Measurements from ENCODE around the gene SLC22A31.
"Not testable (repeated sequence)": the region's sequence is repeated elsewhere in the genome, so short reads cannot be mapped to it uniquely, and the experiment has no call there.

SLC22A31 gene

DNA sequence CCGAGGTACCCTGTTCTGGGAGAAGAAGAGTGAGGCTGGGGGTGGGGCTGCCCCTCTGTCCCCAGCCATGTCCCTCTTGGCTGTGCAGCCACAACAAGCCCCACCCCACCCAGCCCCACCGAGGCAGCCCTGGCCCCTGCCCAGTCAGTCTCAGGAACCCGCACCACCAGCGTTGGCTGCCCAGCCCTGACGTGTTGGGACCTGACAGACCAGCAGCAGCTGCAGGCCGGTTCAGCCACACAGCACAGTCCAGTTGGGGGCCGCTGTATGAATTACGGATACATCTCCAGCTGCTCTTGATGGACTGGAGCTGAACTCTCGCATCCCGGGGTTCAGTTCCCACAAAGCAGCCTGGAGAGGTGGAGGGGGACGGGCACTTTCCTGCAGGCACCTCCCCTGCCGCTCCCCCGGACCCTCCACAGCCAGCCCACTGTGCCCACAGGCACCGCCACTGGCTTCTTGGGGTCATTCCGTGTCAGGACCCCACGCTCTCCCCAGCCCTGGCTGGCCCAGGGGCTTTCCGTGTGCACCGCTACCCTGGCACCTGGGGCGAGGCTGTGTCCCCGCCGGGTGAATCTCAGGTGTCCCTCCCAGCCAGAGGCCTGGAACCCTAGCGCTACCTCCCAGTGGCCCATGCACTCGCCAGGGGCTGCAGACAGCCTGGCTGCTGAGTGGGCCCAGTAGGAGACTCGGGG lies 21.7 kb downstream of the SLC22A31 start:
- DNase-seq, result no peak

DNA sequence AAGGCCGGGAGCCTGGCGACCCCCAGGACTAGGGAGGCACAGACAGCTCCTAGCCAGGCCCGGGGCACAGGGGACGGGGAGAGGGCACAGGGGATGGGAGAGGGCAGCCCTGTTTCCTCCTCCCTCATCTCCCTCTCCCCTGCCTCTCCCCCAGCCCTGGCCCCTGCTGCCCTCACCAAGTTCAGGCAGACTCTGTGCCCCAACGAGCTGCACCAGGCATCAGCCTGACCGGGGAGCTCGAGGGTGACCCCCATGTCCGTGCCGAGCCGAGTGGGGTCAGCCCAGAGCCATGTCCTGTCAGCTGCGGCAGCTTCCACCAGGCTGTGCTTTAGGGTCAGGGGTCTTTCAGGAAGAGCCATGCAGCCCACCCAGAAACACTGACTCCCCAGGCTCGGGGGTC lies 22.8 kb downstream of the SLC22A31 start:
- no peak for DNase-seq

DNA sequence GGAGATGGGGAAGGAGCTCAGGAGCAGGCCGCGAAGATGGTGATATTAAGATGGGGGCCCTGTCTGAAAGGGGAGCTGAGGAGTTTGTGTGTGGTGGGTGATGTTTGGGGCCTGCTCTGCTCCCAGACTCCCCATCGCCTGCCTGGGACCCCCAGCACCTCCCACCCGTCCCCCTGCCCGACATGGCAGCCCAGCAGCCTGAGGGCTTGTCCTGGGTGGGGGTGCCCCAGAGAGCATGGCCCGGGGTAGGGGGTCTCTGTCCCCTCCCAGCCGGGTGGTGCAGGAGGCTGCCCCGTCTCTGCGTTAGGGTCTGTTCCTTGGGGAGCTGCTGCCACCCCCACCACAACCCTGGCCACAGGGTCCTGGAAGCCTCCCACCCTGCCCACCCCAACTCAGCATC lies 23.6 kb downstream of the SLC22A31 start:
- DNase-seq, result no peak

DNA sequence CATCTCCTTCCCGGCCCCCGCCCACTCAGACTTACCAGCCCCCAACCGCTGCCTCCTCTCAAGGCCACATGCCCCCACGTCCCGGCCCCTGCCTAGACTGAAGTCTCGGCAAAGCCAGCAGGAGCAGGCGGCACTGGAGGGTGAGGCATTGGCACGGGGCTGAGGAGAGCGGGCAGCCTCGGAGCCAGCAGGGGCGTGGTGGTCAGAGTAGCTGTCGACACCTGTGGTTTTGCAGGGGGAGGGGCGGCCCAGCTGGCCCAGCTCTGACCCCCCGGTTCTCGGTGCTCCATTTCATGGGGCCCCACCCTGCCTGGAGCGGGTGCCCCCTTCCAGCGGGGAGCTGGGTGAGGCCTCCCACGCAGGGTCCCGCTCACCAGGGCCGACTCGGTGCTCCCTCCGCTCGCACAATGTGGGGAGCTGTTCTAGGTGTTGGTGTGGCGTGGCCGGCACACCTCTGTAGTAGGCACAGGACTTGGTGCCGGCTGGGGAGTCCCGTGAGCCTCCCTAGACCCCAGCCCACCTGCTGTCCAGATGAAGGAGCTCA lies 24.1 kb downstream of the SLC22A31 start:
- DNase-seq, result no peak

DNA sequence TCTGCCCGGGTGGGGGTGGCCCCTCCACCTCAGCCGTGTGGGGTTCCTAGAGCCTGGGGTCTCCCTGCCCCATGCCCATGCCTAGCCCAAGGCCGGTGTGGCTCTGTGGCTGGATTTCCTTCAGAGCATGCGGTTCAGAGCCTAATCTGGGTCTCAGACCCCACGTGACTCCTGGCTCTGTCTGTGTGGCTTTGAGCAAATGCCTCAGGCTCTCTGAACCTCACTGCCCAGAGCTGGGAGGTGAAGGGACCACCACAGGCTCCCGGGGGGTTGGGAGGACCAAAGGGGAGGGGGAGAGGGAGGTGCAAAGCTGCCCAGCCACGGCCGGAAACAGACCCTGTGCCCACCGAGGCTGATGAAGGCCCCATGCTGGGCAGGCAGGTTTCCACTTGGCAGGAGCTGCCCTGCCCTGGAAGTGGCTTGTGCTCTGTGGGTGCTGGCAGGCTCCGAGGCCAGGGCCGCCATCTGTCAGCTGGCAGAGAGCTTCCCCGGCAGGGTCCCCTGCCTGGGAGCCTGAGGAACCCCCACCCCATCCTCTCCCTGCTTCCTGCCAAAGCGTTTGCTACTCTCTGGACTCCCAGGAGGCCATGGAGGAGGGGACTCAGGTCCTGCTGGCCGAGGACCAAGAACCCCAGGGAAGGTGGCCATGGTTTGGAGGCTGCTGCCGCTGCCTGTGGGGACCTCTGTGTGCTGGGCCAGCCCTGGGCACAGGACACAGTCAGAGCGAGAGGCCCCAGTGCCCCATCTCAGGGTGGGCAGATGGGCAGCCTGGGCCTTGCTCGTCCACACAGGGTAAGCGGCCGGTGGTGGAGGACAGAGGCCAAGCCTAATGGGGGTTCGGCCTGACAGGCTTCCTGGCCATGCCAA lies 24.8 kb downstream of the SLC22A31 start:
- DNase-seq, result no peak

DNA sequence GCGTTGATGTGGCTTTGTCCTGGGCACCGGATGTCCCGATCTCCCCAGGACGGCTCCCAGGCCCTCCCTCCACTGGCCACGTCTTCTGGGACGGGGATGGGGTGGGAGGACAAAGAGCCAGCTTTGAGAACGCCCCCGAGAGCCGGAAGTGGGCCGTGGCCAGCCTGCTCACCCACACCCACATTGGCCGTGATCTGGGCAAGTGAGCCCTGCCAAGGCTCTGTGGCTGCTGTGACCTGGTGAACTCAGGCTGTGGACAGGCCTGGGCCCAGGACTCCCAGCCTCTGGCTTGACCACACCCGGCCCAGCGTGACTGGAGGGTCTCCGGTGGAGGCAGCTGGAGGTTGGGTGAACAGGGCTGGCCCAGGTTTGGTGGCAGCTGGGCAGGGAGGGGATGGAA lies 25.5 kb downstream of the SLC22A31 start:
- no peak for DNase-seq

DNA sequence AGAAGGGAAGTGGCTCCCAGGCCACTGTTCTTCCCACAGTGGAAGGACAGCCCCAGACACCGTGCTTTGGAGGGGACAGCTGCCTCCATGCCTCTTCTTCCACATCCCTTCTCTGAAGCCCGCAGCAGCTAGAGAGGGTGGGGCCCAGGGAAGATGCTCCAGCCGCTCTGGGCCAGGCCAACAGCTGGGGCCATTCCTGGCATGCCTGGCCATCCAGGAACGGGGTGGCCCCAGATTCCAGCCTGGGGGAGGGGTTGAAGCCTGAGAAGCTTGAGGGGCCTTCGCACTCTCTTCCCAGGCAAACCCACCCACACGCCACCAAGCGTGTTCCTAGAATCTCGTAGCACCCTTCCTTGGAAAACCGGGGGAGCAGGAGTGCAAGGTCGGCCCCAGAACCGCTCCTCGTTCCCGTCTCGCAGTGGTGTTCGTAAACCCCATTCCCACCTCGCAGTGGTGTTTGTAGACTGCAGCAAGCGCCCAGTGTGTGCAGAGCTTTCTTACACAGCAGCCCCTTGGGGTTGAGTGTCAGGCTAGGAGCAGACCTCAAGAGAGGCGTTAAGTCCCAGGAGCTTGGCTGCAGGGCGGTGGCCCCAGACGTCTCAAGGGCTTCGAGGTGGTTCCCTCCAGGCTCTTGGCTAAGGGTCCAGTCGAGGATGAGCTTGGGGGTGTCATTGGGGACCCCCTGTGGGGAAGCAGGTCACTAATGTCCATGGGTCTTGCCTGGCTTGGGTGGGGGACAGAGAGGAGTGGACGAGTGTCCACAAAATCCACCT lies 26.1 kb downstream of the SLC22A31 start:
- DNase-seq, result no peak

DNA sequence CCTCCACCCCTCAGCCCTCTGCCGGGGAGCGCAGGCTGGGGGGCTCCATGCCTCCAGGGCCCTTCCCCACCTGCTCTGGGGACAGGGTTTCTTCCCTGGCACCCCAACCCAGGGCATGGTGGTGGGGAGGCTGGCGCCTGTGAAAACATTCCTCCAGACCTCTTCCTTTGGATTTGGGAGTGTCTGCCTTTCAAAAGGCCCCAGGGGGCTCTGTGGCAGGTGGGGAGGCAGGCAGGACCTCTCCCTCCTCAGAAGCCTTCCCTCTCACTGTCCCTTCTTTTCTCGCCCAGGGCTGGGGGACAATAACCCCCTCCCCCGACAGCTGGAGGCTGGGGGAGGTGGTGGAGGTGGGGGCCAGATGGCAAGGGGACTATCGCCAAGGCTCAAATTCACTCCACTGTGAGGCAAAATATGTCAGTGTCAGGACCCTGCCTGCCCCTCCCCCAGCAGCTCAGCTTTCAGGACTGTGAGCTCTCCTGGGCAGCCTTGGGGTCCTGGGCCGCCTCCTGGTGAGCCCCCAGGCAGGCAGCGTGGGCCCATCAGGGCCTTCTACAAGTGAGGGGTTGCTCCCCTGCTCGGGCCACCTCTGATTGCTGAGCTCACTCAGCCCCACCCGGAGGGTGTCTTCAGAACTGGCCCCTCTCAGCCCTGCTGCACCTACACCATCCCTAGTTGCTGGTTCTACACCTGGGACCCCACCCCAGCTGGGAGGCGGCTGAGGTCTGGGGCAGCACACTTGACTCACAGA lies 27.0 kb downstream of the SLC22A31 start:
- no peak for DNase-seq

DNA sequence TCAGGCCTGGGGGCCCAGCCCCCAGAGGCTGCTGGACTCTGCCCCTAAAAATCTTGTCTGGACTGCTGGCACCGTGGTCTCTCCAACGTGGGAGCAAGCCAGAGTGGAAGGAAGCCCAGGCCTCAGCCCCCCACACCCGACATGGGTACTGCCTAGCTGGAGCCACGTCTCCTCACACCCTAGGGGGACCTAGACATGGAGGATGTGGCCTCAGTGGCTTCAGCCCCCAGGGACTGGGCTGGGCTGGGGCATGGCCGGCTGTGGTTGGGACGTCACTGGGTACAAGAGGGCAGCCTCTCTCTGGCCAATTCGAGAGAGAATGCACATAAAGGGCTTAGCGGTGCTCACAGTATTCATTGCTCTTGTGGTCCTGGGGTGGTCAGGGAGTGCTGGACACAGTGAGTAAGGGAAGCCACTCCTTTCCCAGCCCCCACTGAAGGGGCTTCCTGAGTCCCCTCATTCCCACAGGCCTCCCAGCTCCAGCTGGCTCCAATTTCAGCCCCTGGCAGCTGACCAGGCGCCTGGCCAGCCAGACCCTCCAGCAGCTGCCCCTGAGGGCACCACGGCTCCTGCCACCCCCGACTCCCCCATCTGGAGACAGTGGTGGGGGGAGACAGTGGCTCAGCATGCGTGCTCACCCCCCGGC lies 27.7 kb downstream of the SLC22A31 start:
- no peak for DNase-seq

DNA sequence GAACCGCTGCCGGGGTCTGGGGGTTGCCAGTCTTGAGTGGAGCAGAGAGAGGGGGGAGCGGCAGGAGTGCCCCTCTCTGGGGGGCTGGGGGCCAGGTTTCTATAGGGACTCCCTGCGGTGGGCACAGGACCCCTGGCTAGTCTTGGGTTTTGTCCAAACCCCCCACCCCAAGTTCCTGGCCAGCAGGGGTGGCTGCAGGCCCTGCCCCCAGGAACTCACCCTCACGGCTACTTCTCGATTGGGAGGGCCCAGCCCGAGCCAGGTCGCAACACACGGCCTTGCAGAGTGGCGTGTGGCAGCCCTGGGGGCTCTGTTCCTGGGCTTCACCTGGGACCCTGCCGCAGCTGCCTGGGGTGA lies 28.2 kb downstream of the SLC22A31 start:
- DNase-seq, result no peak

DNA sequence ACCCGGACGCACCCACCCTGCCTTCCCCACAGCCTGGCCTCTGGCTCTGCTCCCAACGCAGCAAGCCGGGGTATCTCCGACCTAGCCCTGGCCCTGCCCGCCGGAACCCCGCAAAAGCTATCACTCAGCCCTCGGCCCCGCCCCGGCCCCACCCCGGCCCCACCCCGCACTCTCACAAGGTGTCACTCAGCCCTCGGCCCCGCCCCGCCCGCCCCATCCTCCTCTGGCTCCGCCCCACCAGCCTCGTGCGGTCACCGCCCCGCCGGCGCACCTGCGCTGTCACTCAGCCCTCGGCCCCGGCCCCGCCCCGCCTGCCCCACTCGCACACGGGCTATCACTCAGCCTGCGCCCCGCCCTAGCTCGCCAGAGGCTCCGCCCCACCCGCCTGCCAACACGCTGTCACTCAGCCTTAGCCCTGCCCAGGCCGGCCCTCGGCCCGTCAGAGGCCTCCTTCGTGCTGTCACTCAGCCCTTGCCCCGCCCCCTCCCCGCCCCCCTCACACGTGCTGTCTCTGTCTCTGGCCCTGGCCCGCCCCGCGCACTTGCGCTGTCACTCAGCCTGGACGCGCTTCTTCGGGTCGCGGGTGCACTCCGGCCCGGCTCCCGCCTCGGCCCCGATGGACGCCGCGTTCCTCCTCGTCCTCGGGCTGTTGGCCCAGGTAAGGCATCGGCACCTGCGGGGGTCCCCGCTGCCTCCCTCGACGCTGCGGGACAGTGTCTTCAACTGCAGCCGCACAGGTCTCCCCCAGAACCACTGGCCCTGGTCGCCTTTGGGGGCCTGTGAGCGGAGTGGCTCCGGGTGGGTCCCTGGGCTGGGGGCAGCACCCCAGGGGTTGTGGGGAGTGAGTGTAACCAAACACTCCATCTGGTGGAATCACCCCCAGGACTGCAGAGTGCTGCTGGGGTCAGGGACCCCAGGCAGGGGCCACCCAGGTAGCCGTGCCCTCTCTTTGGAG lies 28.8 kb downstream of the SLC22A31 start, which contains the start of gene CDH15:
CDH15 (plus strand) TSS at position 533 of the 955 bp plus-strand sequence; CDS start at position 617, 84 bp downstream.
- DNase-seq, result peak; percentile 88

DNA sequence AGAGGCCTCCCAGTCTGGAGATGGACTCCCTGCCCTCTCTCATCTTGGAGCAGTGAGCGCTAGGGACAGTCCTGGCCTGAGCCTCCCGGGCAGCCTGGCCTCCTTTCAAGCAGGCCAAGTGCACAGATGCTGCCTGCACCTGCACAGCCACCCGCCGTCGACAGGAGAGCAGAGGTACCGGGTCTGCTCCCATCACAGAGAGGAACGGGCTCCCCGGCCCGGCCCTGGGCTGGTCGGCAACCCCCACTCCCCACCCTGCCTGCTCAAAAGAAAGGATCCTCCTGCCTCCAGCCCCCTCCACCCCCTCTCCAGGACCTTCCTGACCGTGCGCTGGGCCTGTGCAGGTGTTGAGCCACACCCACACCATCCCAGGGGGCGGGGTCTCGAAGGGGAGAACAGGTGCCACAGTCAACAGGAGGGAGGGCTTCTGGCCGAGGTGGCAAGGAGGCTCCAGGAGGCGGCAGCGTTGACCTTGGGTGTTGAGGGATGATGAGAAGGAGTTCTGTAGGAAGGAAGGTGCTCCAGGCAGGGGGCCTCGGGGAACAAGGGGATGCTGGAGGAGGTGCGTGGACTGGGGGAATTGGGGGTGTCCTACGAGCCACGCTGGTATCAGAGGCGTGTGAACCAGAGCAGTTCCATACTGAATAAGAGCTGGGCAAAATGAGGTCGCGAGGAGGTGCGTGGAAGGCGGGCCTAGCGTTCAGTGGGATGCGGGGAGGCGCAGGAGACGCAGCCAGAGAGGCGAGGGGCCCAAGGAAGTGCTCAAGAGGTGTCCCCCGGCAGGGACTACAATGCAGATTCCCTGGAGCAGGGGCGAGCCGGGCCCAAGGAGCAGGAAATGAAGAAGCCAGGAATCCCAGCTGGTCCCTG lies 29.8 kb downstream of the SLC22A31 start:
- peak; percentile 33 for DNase-seq

DNA sequence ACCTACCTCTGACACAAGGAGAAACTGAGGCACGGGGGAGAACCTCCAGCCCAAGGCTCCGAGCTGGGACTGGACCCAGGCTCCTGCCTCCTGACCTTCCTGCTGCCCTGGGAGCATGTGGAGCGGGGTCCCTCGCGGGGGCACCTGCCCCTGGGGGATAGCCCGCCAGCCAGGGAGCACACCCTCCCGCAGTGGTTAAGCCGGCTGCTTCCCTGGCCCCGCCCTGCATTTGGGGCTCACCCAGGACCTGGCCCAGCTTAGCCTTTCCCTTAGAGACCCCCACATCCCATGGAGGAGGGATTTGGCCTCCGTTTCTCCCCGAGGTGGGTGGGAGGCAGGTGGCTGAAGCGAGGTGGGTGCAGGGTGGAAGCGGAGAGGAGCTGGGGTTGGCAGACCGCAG lies 30.6 kb downstream of the SLC22A31 start:
- no peak for DNase-seq

DNA sequence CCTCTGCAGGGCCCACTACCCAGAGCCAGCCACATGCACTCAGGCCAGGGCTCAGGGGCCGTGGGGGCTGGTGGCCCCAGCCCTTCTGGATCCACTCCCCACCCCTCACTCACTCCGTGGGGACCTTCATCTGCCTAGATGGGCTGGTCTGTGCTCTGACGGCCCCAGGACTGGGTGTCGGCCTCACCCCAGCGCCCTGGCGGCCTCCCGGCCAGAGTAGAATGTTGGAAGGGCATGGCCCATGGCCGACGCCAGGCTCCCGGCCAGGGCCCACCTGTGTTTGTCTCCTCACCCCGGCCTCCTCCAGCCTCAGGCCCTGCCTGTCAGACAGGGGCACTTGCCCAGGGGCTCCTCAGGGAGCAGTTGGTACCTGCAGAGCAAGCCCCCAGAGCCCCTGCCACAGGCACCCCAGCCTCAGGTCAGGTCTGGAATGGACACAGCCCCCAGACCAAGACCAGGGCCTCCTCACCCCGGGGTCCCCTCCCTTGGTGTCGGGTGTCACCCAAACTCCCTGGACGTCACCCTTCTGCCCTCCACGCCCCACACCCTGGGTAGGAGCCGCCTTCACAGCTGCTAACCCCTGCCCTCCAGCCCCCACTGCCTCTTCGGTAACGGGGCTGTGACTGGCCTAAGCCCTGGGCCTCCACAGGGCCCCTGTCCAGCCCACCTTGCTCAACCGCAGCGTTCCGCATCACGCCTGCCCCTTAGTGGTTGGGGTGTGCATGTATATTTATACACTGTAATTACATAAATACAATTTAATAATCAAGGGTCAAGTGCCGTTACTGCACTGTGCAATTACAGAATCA lies 31.8 kb downstream of the SLC22A31 start:
- DNase-seq, result no peak

DNA sequence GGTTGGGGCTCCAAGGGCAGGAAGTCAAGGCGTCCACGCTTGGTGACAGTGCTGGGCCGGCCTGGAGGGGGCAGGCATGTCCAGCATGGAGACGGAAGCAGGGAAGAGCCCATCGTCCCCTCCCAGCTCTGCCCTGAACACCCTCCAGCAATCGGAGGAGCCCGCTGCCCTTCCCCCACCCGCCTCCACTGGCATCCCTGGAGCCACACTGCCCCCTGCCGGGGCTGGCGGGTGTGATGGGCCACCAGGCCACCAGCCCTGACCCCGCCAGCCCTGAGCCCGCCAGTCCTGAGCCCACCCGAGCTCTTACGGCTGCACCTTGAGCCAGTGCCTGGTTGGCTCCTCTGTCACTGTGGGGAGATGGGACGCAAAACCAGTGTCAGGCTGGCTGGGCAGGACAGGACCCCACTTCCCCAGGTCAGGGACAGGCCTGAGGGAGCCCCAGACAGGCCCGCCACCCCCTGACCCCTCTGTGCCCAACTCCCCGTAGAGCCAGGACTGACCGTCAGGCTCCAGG lies 32.9 kb downstream of the SLC22A31 start:
- peak; percentile 28 for DNase-seq

DNA sequence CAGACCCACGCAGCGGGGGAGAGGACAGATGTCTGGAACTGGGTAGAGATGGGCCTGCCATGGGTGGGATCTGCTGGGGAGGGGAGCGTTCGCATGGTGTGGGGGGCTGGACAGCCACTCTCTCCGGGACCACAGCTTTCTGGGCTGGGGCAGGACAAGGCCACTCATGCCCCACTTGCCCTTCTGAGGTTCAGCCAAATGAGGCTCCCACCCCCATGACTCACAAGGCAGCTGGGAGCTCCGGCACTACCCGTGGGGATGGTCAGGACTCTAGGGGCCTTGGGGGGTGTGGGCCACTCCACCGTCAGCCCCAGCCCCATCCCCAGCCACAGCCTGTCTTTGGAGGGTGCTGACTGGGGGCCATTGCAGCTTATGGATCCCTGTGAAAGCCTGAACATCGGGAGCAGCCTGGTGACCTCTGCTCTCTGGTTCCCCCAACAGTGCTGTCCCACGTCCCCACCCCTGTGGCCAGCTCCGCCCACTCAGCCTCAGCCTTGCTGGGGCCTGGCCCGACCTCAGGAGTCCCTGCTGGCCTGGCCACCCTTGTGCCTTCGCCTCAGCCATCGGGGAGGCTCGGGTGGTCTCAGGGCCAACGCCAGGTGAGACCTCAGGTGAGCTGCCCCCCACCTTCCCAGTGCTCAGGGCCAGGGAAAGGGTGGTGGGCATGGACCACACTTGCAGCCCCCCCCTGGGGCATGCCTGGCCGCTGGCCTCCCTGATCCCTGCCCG lies 33.5 kb downstream of the SLC22A31 start:
- no peak for DNase-seq

DNA sequence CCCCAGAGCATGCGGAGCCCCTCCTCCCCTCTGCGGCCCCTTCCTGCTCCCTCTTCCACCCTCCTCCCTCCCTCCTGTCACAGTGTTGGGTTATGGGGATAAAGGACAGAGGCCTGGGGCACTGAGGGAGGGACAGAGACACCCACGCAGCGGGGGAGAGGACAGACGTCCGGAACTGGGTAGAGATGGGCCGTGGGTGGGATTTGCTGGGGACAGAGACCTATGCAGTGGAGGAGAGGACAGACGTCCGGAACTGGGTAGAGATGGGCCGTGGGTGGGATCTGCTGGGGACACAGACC lies 34.7 kb downstream of the SLC22A31 start:
- not testable (repeated sequence) for DNase-seq
